ENCODE measurements around the gene AKAP8L. TPM values are rescaled to one million over a fixed set of nuclear protein-coding genes. Genes with fewer than 3 reads are reported as not detected.

AKAP8L gene
- total and polyA plus RNA-seq, 2 donors (not counting 1 experiment from before 2014, with no cell fraction given), result 184 to 211 TPM

- ATAC-seq (ENCODE audit: low read depth) (no peak), DNase-seq (no peak)
- no peak overlapping the region for H3K4me2 ChIP-seq (replicated peaks; ENCODE audit: low read depth, low read length, poor library complexity, severe bottlenecking)
- peaks cover 2 to 42% of the 10 kb centered on the region in 2 experiments for H3K36me3 ChIP-seq (replicated peaks in 1 of 2; ENCODE audit: control extremely low read depth in 1 of 2, control insufficient read depth in 1 of 2, extremely low read depth in 1 of 2, insufficient read depth in 2 of 2, low read length in 1 of 2)
- H3K4me1 ChIP-seq (ENCODE audit: control insufficient read depth in 2 of 2, insufficient read depth in 2 of 2, low read length in 2 of 2), result peaks cover 4 to 6% of the 10 kb centered on the region in 2 donors
- H3K4me3 ChIP-seq (ENCODE audit: control extremely low read depth in 1 of 5, extremely low read depth in 1 of 5, insufficient read depth in 1 of 5, low read depth in 2 of 5, low read length in 4 of 5), result no peak overlapping the region
- H3K9me3 ChIP-seq (ENCODE audit: control extremely low read depth in 1 of 3, control insufficient read depth in 2 of 3, insufficient read depth in 1 of 3, low read length in 2 of 3), result peaks cover 0 to 9% (median 0%) of the 10 kb centered on the region in 3 donors
- Mint-ChIP-seq H3K27ac (no peak overlapping the region), H3K27me3 (no peaks in the 10 kb centered on the region), H3K4me3 (no peak overlapping the region), H3K4me1 (peaks cover 7% of the 10 kb centered on the region), H3K9me3 (ENCODE audit: insufficient read depth) (no peaks in the 10 kb centered on the region)
- CTCF ChIA-PET, result no interaction called here
- TF ChIP-seq EZH2 (IDR thresholded peaks at IDR 0.05; ENCODE audit: borderline replicate concordance, insufficient read depth, low read depth, low read length, poor library complexity, severe bottlenecking) (no peak), CTCF (IDR thresholded peaks at IDR 0.05) (no peak)
- H2AFZ ChIP-seq (ENCODE audit: insufficient read depth, low read depth, low read length, poor library complexity, severe bottlenecking), result no peak overlapping the region
- WGBS (ENCODE audit: insufficient coverage), result 98% methylated on average over 24 of the region's 36 CpGs
- intact Hi-C loops (cut with micrococcal nuclease), result no loop called here
- H3K79me2 ChIP-seq (ENCODE audit: control insufficient read depth, insufficient read depth, low read length), result peaks cover 19% of the 10 kb centered on the region
- H4K20me1 ChIP-seq (ENCODE audit: control insufficient read depth, insufficient read depth, low read length, poor library complexity, severe bottlenecking), result peaks cover 33% of the 10 kb centered on the region
- POLR2A ChIA-PET, result interaction anchor here (0.7 kb wide), 1 partner anchor 67 kb away, joined by 8 read pairs; no protein-coding TSS in a partner anchor
- no peaks in the 10 kb centered on the region for H3K27me3 ChIP-seq (replicated peaks in 1 of 4; ENCODE audit: control extremely low read depth in 1 of 4, control insufficient read depth in 3 of 4, insufficient read depth in 4 of 4, low read length in 3 of 4)
- H3K9ac ChIP-seq (ENCODE audit: low read length), result no peak overlapping the region
- H3K27ac ChIP-seq (ENCODE audit: low read length in 2 of 2), result no peak overlapping the region
Measured at GRCh38 chr19:15425321-15425950, 6.6 kb upstream of the AKAP8L start.

- Histone ChIP-seq H3K4me3 (ENCODE audit: control extremely low read depth in 1 of 5, extremely low read depth in 1 of 5, insufficient read depth in 1 of 5, low read depth in 2 of 5, low read length in 4 of 5) (no peak overlapping the region), H3K27me3 (replicated peaks in 1 of 4; ENCODE audit: control extremely low read depth in 1 of 4, control insufficient read depth in 3 of 4, insufficient read depth in 4 of 4, low read length in 3 of 4) (no peaks in the 10 kb centered on the region), H3K4me1 (ENCODE audit: control insufficient read depth in 2 of 2, insufficient read depth in 2 of 2, low read length in 2 of 2) (peaks cover 0 to under 1% of the 10 kb centered on the region in 2 donors), H2AFZ (ENCODE audit: insufficient read depth, low read depth, low read length, poor library complexity, severe bottlenecking) (no peak overlapping the region), H3K79me2 (ENCODE audit: control insufficient read depth, insufficient read depth, low read length) (peaks cover 13% of the 10 kb centered on the region), H3K9ac (ENCODE audit: low read length) (no peak overlapping the region), H4K20me1 (ENCODE audit: control insufficient read depth, insufficient read depth, low read length, poor library complexity, severe bottlenecking) (peaks cover 26% of the 10 kb centered on the region), H3K9me3 (ENCODE audit: control extremely low read depth in 1 of 3, control insufficient read depth in 2 of 3, insufficient read depth in 1 of 3, low read length in 2 of 3) (peaks cover 0 to 9% (median 0%) of the 10 kb centered on the region in 3 donors), H3K27ac (ENCODE audit: low read length in 2 of 2) (no peak overlapping the region), H3K36me3 (replicated peaks in 1 of 2; ENCODE audit: control extremely low read depth in 1 of 2, control insufficient read depth in 1 of 2, extremely low read depth in 1 of 2, insufficient read depth in 2 of 2, low read length in 1 of 2) (peaks cover 2 to 42% of the 10 kb centered on the region in 2 experiments), H3K4me2 (replicated peaks; ENCODE audit: low read depth, low read length, poor library complexity, severe bottlenecking) (no peak overlapping the region)
- Mint-ChIP-seq H3K27me3 (no peaks in the 10 kb centered on the region), H3K27ac (no peak overlapping the region), H3K4me3 (no peak overlapping the region), H3K4me1 (peaks cover 5% of the 10 kb centered on the region), H3K9me3 (ENCODE audit: insufficient read depth) (no peaks in the 10 kb centered on the region)
- ATAC-seq (ENCODE audit: low read depth) (no peak), DNase-seq (no peak)
- POLR2A ChIA-PET, result no interaction called here
- TF ChIP-seq CTCF (IDR thresholded peaks at IDR 0.05) (no peak), EZH2 (IDR thresholded peaks at IDR 0.05; ENCODE audit: borderline replicate concordance, insufficient read depth, low read depth, low read length, poor library complexity, severe bottlenecking) (no peak)
- over 99% methylated on average over 36 of the region's 38 CpGs for WGBS (ENCODE audit: insufficient coverage)
- intact Hi-C loops (cut with micrococcal nuclease), result no loop called here
- CTCF ChIA-PET, result no interaction called here
Measured at GRCh38 chr19:15424692-15425272, 6.0 kb upstream of the AKAP8L start.
